ENCODE results near the gene BAIAP2L1. TPM values are rescaled to one million over a fixed set of nuclear protein-coding genes. Genes with fewer than 3 reads are reported as not detected.

The BAIAP2L1 gene
- total RNA-seq, 2 experiments from 2014 or later: 1.7 to 2.3 TPM

DNA sequence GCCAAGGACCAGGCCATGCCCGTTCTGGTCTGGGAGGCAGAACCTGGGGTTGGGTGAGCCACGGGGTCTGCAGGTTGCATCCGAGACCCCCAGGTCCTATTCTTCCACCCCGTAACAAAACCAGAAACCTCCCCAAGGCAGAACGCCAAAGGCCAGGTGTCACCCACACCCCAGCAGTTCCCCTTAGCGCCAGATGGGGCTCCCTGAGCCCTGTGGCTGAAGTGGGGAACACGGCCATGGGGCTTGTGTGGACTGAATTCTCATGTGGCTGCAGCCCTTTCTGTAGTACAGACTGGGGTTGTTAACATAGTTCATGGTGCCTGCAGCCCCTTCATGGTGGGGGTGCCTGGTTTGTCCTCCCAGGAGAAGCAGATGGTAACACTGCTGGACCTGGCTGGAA lies 109.2 kb downstream of the BAIAP2L1 start:
- ChIA-PET CTCF (no interaction called here), POLR2A (no interaction called here)
- DNase-seq (no peak), ATAC-seq (no peak)
- TF ChIP-seq, protein P1, sequence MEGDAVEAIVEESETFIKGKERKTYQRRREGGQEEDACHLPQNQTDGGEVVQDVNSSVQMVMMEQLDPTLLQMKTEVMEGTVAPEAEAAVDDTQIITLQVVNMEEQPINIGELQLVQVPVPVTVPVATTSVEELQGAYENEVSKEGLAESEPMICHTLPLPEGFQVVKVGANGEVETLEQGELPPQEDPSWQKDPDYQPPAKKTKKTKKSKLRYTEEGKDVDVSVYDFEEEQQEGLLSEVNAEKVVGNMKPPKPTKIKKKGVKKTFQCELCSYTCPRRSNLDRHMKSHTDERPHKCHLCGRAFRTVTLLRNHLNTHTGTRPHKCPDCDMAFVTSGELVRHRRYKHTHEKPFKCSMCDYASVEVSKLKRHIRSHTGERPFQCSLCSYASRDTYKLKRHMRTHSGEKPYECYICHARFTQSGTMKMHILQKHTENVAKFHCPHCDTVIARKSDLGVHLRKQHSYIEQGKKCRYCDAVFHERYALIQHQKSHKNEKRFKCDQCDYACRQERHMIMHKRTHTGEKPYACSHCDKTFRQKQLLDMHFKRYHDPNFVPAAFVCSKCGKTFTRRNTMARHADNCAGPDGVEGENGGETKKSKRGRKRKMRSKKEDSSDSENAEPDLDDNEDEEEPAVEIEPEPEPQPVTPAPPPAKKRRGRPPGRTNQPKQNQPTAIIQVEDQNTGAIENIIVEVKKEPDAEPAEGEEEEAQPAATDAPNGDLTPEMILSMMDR (IDR thresholded peaks at IDR 0.05): no peak
- Mint-ChIP-seq H3K4me1 (ENCODE audit: low read depth) (peaks cover 1% of the 10 kb centered on the region), H3K36me3 (ENCODE audit: low read depth) (peaks cover 2% of the 10 kb centered on the region), H3K27me3 (no peaks in the 10 kb centered on the region), H3K27ac (no peak overlapping the region), H3K9me3 (no peaks in the 10 kb centered on the region), H3K4me3 (no peak overlapping the region)
- intact Hi-C loops (cut with micrococcal nuclease): no loop called here

DNA sequence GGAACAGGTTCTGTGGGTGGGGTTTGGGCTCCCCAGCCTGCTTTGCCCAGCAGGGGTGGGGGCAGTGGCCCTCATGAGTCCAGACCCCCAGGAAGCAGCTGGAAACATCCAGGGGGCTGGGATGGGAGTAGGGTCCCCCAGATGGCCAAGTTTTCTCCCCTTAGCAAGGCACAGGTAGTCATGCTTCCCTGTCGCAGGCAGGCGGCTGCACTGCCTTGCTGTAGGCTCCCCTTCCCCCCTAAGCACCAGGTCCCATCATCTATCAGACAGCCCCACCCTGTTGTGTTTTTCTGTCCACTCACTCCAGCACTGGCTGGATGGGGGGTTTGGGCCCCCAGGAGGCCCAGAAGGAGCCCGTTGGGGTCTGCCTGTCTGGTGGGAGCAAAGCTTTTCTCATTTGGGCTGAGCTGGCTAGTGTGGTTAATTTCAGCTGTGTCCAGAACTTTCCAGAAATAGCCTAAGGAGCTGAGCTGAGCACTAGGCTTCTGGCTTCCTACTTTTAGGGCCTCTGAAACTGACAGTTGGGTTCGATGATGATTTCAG lies 111.5 kb downstream of the BAIAP2L1 start:
- ATAC-seq (no peak), DNase-seq (no peak)
- Mint-ChIP-seq H3K27ac (no peak overlapping the region), H3K9me3 (no peaks in the 10 kb centered on the region), H3K27me3 (no peaks in the 10 kb centered on the region), H3K4me3 (no peak overlapping the region), H3K4me1 (ENCODE audit: low read depth) (peaks cover 11% of the 10 kb centered on the region), H3K36me3 (ENCODE audit: low read depth) (peaks cover 2% of the 10 kb centered on the region)
- intact Hi-C loops (cut with micrococcal nuclease): no loop called here
- CTCF ChIA-PET: interaction anchor here (1.3 kb wide), 1 partner anchor 9 kb away, joined by 4 read pairs; no protein-coding TSS in a partner anchor
- TF ChIP-seq, protein P1 (IDR thresholded peaks at IDR 0.05): no peak
- POLR2A ChIA-PET: no interaction called here

DNA sequence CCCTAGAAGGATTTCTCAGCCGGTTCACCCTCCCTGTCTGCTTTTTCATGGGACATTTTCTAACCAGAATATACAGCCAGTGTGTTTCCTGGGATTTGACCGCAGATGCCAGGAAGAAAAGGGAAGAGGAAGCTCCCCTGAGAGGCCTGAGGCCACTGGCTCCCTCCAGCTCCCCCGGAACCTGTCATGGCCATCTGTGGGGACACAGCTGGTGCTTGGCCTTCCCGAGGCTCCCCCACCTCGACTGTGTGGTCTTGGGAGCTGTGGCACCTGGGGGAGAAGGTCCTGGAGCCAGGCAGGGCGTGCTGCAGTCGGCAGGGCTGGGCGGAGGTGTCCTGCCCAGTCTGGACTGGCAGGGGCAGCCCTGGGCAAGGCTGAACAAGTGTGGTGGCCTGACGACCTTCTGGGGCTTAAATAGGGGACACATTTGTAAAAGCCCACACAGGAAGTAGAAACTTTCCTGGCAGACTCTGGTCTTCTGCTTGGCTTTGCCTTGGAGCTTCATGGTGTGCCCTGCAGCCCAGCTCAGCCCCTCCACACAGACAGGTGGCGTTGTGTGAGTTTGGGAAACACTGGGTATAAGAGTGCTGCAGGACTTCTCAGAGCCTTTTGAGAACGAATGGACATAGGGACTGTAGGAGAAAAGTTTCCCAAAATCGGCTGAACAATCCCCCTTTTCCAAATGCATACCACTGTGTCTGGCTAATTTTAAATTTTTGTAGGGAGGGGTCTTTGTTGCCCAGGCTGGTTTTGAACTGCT lies 112.6 kb downstream of the BAIAP2L1 start:
- CTCF ChIA-PET: no interaction called here
- no peaks in the 10 kb centered on the region for H3K27me3 Mint-ChIP-seq
- H3K27ac Mint-ChIP-seq: no peak overlapping the region

DNA sequence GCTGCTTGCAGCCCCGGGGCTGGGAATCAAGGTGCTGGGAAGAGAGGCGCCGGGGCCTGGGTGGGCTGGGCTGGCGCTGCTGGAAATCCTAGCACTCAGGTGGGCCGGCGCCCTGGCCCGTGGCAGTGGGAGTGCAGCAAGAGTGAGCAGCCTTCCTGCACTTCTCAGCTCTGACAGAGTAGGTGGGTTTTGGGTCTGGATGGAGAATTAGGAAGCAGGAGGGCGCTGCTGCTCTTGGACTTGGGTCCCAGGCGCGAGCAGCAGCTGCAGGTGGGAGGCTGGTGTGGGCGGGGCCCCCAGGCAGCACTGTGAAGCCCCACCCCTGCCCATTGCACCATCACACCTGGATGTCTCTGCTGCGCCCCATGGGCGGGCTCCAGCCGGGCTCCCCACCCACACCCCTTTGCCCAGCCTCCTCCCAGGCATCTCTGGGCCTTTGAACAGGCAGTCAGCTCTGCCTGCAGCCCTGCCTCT lies 113.4 kb downstream of the BAIAP2L1 start:
- ChIA-PET CTCF (no interaction called here), POLR2A (no interaction called here)
- H3K27me3 Mint-ChIP-seq: no peaks in the 10 kb centered on the region
- no peak overlapping the region for H3K27ac Mint-ChIP-seq
- intact Hi-C loops (cut with micrococcal nuclease): no loop called here
- no peak for DNase-seq
- H3K36me3 Mint-ChIP-seq (ENCODE audit: low read depth): peaks cover 8% of the 10 kb centered on the region
- no peak for ATAC-seq
- H3K9me3 Mint-ChIP-seq: no peaks in the 10 kb centered on the region
- no peak overlapping the region for H3K4me3 Mint-ChIP-seq
- H3K4me1 Mint-ChIP-seq (ENCODE audit: low read depth): peaks cover 29% of the 10 kb centered on the region
- TF ChIP-seq, protein P1 (IDR thresholded peaks at IDR 0.05): no peak

More for the DNA sequence above, 112.6 kb downstream of the BAIAP2L1 start:
- Mint-ChIP-seq H3K9me3 (no peaks in the 10 kb centered on the region), H3K4me1 (ENCODE audit: low read depth) (peaks cover 22% of the 10 kb centered on the region), H3K36me3 (ENCODE audit: low read depth) (peaks cover 2% of the 10 kb centered on the region), H3K4me3 (no peak overlapping the region)
- intact Hi-C loops (cut with micrococcal nuclease): no loop called here
- no peak for DNase-seq
- no peak for ATAC-seq
- POLR2A ChIA-PET: no interaction called here
- TF ChIP-seq, protein P1 (IDR thresholded peaks at IDR 0.05): no peak

DNA sequence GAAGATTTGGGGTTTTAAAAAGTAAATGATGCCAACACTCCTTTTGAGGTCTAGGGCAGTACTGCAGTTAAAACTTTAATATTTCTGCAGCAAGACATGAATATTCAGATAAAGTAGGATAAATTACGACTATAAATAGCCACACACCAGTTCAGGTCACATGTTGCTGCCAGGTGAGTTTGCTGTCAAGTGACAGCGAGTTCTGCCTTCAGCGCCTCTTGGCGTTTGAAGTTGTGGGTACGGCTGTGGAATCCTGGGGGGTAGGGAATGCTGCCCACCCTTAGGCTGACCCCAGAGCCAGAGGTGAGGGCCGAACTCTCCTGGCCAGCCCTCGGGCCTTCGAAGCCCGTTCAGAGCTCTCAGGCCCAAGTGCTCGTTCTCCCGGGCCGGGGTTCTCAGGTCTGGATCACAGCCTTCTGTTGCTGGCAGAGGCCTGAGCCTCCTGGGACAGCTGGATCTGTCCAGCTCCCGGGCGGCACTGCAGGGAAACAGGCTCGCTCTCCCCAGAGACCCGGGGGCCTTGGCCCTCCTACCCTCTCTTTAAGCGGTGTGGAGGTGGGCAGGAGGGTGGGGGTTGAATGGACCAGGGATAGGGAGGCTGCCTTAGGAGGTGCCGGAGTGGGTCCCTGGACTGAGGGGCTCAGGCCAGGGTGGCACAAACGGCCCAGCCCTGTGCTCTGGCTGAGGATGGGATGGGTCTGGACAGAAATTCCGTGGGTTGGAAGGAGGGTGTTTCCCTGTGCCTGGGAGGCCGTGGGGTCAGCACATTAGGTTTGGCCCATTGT lies 114.0 kb downstream of the BAIAP2L1 start:
- no peak overlapping the region for H3K27ac Mint-ChIP-seq
- ChIA-PET POLR2A (no interaction called here), CTCF (no interaction called here)
- ATAC-seq (no peak), DNase-seq (no peak)
- H3K4me1 Mint-ChIP-seq (ENCODE audit: low read depth): peaks cover 30% of the 10 kb centered on the region
- intact Hi-C loops (cut with micrococcal nuclease): no loop called here
- H3K9me3 Mint-ChIP-seq: no peaks in the 10 kb centered on the region
- peaks cover 8% of the 10 kb centered on the region for H3K36me3 Mint-ChIP-seq (ENCODE audit: low read depth)
- no peaks in the 10 kb centered on the region for H3K27me3 Mint-ChIP-seq
- H3K4me3 Mint-ChIP-seq: no peak overlapping the region
- TF ChIP-seq, protein P1 (IDR thresholded peaks at IDR 0.05): no peak

Data from activated CD8-positive, alpha-beta T cell treated with anti-CD3 and anti-CD28 coated beads for 36 hours (primary cell).